H1 (cell line): ENCODE results near the gene TEDDM1. TPM values are rescaled to one million over a fixed set of nuclear protein-coding genes. Genes with fewer than 3 reads are reported as not detected.
A peak's percentile ranks its signal among the peaks of the same experiment; 100 is the strongest.

Experiments
- CTCF ChIA-PET: fragments of 300-600 bp; sonication (Branson Sonifier 250); formaldehyde crosslinking; loops from one replicate; lab custom pipeline; 2021; ENCODE audit not compliant: partially characterized antibody; lab: Charles Lee
- POLR2A ChIA-PET: fragments of 300-600 bp; sonication (Branson Sonifier 250); formaldehyde crosslinking; loops from one replicate; lab custom pipeline; 2021; ENCODE audit warnings: inconsistent platforms; ENCODE audit not compliant: partially characterized antibody; lab: Charles Lee
- DNase-seq, 2 experiments: peaks; one replicate each; pipeline versions ENCODE4 v3.0.0 to v3.0.0-alpha.2; 2010 to 2022; ENCODE audit warnings: low spot score in 2 of 2, low read depth in 1 of 2, mixed read lengths in 1 of 2
- FAIRE-seq: peaks from 2 replicates; lab custom pipeline; 2011; peaks lifted over from hg19 to GRCh38; lab: Jason Lieb, UNC
- H2AFZ ChIP-seq: 2 replicates; pipeline ENCODE4 v1.8.1; 2012; ENCODE audit warnings: low read length, inconsistent platforms
- H2AK5ac ChIP-seq: 2 replicates; pipeline ENCODE4 v1.6.1; 2013; ENCODE audit warnings: low read depth, low read length
- H2BK120ac ChIP-seq: replicated peaks from 2 replicates; pipeline ENCODE3; 2013; ENCODE audit warnings: low read depth, low read length, inconsistent platforms
- H2BK12ac ChIP-seq: 2 replicates; pipeline ENCODE4 v1.6.1; 2013; ENCODE audit warnings: low read depth, low read length
- H2BK15ac ChIP-seq: 2 replicates; pipeline ENCODE4 v1.6.1; 2013; ENCODE audit warnings: low read length
- H2BK20ac ChIP-seq: 2 replicates; pipeline ENCODE4 v1.6.1; 2013; ENCODE audit warnings: low read length
- H2BK5ac ChIP-seq: 2 replicates; pipeline ENCODE4 v1.6.1; 2013; ENCODE audit warnings: low read depth, low read length
- H3K14ac ChIP-seq: 2 replicates; pipeline ENCODE4 v1.6.1; 2013; ENCODE audit warnings: inconsistent platforms; ENCODE audit not compliant: insufficient read length
- H3K18ac ChIP-seq: 2 replicates; pipeline ENCODE4 v1.6.1; 2013; ENCODE audit warnings: low read length; ENCODE audit errors: extremely low read depth
- H3K23ac ChIP-seq: 2 replicates; pipeline ENCODE4 v1.6.1; 2013; ENCODE audit warnings: inconsistent platforms; ENCODE audit not compliant: insufficient read length
- H3K23me2 ChIP-seq: 2 replicates; pipeline ENCODE4 v1.6.1; 2013; ENCODE audit warnings: low read depth, low read length
- H3K27ac ChIP-seq: 2 replicates; pipeline ENCODE4 v1.6.1; 2011; ENCODE audit warnings: low read depth, low read length, inconsistent platforms
- H3K27me3 ChIP-seq, 4 experiments: replicated peaks in 1 of 4; 1 replicate in 1 of 4; 2 replicates in 3 of 4; pipeline versions ENCODE4 v1.6.1 to v1.8.1; 2011 to 2013; ENCODE audit warnings: low read length in 3 of 4, mild to moderate bottlenecking in 3 of 4, inconsistent platforms in 2 of 4, mixed read lengths in 2 of 4, moderate library complexity in 1 of 4; ENCODE audit not compliant: control insufficient read depth in 3 of 4, insufficient read depth in 3 of 4; ENCODE audit errors: extremely low read depth in 1 of 4
- H3K36me3 ChIP-seq, 4 experiments: 2 replicates each; pipeline versions ENCODE4 v1.6.1 to v1.8.1; 2011 to 2013; ENCODE audit warnings: mild to moderate bottlenecking in 4 of 4, low read length in 3 of 4, moderate library complexity in 2 of 4, control low read depth in 1 of 4, inconsistent platforms in 1 of 4; ENCODE audit not compliant: insufficient read depth in 4 of 4, control insufficient read depth in 2 of 4
- H3K4ac ChIP-seq: replicated peaks from 2 replicates; pipeline ENCODE3; 2013; ENCODE audit warnings: low read length, low read depth, mixed read lengths, inconsistent platforms; ENCODE audit not compliant: insufficient read length
- H3K4me1 ChIP-seq, 4 experiments: replicated peaks in 1 of 4; 1 replicate in 1 of 4; 2 replicates in 3 of 4; pipeline versions ENCODE4 v1.6.1 to v1.8.1; 2011 to 2013; ENCODE audit warnings: low read length in 3 of 4, inconsistent platforms in 2 of 4, mixed read lengths in 1 of 4; ENCODE audit not compliant: insufficient read depth in 4 of 4, control insufficient read depth in 3 of 4
- H3K4me2 ChIP-seq, 2 experiments: 2 replicates each; pipeline versions ENCODE4 v1.6.1 to v1.8.1; 2011 to 2013; ENCODE audit warnings: low read depth in 2 of 2, low read length in 2 of 2, control low read depth in 1 of 2, inconsistent platforms in 1 of 2, mild to moderate bottlenecking in 1 of 2; ENCODE audit not compliant: insufficient read depth in 1 of 2
- H3K4me3 ChIP-seq, 4 experiments: fragments of 200-600, 300-600 bp in 1 of 4; sonication (generic), shearing (Covaris generic), sonication (Bioruptor Twin) in 1 of 4; 2 replicates each; pipeline versions ENCODE4 v1.5.1 to v1.8.1; 2011 to 2016; ENCODE audit warnings: low read length in 4 of 4, low read depth in 3 of 4, control low read depth in 2 of 4, inconsistent platforms in 2 of 4, mild to moderate bottlenecking in 2 of 4, mixed read lengths in 1 of 4, moderate library complexity in 1 of 4; ENCODE audit not compliant: insufficient read depth in 2 of 4; ENCODE audit errors: extremely low read depth in 1 of 4
- H3K56ac ChIP-seq: replicated peaks from 2 replicates; pipeline ENCODE3; 2013; ENCODE audit warnings: low read depth, mild to moderate bottlenecking, mixed read lengths, low read length, inconsistent platforms; ENCODE audit not compliant: insufficient read length
- H3K79me1 ChIP-seq: 2 replicates; pipeline ENCODE4 v1.6.1; 2013; ENCODE audit warnings: low read depth, low read length, control low read depth
- H3K79me2 ChIP-seq, 2 experiments: 2 replicates each; pipeline versions ENCODE4 v1.6.1 to v1.8.1; 2012 to 2013; ENCODE audit warnings: low read length in 2 of 2, mild to moderate bottlenecking in 2 of 2, inconsistent platforms in 1 of 2; ENCODE audit not compliant: insufficient read depth in 2 of 2, control insufficient read depth in 1 of 2
- H3K9ac ChIP-seq, 4 experiments: replicated peaks in 1 of 4; 1 replicate in 1 of 4; 2 replicates in 3 of 4; pipeline versions ENCODE4 v1.6.1 to v1.8.1; 2011 to 2013; ENCODE audit warnings: low read depth in 3 of 4, low read length in 3 of 4, control low read depth in 2 of 4, mild to moderate bottlenecking in 2 of 4, moderate library complexity in 2 of 4, inconsistent platforms in 1 of 4; ENCODE audit errors: extremely low read depth in 1 of 4
- H3K9me3 ChIP-seq, 2 experiments: 2 replicates each; pipeline versions ENCODE4 v1.6.1 to v1.8.1; 2012 to 2013; ENCODE audit warnings: mild to moderate bottlenecking in 2 of 2, moderate library complexity in 2 of 2, control low read depth in 1 of 2, inconsistent platforms in 1 of 2, low read depth in 1 of 2, low read length in 1 of 2, mixed read lengths in 1 of 2; ENCODE audit not compliant: insufficient read depth in 2 of 2
- H4K20me1 ChIP-seq, 2 experiments: replicated peaks in 1 of 2; 2 replicates each; pipeline versions ENCODE3 to v1.8.1; 2011 to 2013; ENCODE audit warnings: inconsistent platforms in 2 of 2, low read length in 2 of 2, mild to moderate bottlenecking in 1 of 2; ENCODE audit not compliant: insufficient read depth in 2 of 2, control insufficient read depth in 1 of 2
- H4K5ac ChIP-seq: 2 replicates; pipeline ENCODE4 v1.6.1; 2013; ENCODE audit warnings: low read length, low read depth, mixed read lengths, inconsistent platforms; ENCODE audit not compliant: insufficient read length
- H4K8ac ChIP-seq: 2 replicates; pipeline ENCODE4 v1.8.0; 2013; ENCODE audit warnings: mild to moderate bottlenecking, moderate library complexity, low read length, inconsistent platforms; ENCODE audit not compliant: insufficient read depth; ENCODE audit errors: extremely low read depth
- H4K91ac ChIP-seq: replicated peaks from 2 replicates; pipeline ENCODE3; 2013; ENCODE audit warnings: low read length, mixed read lengths, inconsistent platforms; ENCODE audit not compliant: insufficient read length
- CHD1 ChIP-seq: IDR thresholded peaks from 2 replicates; pipeline ENCODE4 v1.6.1; 2012; ENCODE audit warnings: low read depth, low read length, improper control_type of control experiment
- HDAC2 ChIP-seq, 2 experiments: fragments of 300-600 bp in 1 of 2; sonication (generic) in 1 of 2; IDR thresholded peaks; 2 replicates each; pipeline ENCODE4 v1.6.1; 2011 to 2012; ENCODE audit warnings: low read depth in 2 of 2, low read length in 2 of 2, mild to moderate bottlenecking in 2 of 2, moderate library complexity in 2 of 2, borderline replicate concordance in 1 of 2, inconsistent platforms in 1 of 2
- whole genome bisulfite sequencing, 2 experiments: shearing (Covaris generic) in 1 of 2; methylation state at CpG; one replicate each; pipeline versions ENCODE4 v1.1.6 to v1.1.7; 2013 to 2015; ENCODE audit warnings: low lambda C conversion rate in 2 of 2, mixed read lengths in 2 of 2, inconsistent platforms in 1 of 2, low coverage in 1 of 2, missing lambda C conversion rate in 1 of 2; ENCODE audit not compliant: insufficient replicate concordance in 2 of 2, insufficient coverage in 1 of 2, insufficient read length in 1 of 2; ENCODE audit errors: extremely low coverage in 1 of 2, missing lambda C conversion rate in 1 of 2; 5-methylcytosine and 5-hydroxymethylcytosine counted together
- polyA plus RNA-seq, 7 experiments: library from polyadenylated mRNA; depleted of rRNA in 3 of 7; stranded (reverse) in 5 of 7; unstranded in 2 of 7; fragments of >200 nt in 5 of 7; fragments of 200-250 nt in 2 of 7; gene quantifications; 1 replicate in 5 of 7; 2 replicates in 1 of 7; 4 replicates in 1 of 7; pipeline versions ENCODE4 v1.2.1 to v1.2.3, GENCODE V29; 2011 to 2013; ENCODE audit warnings: missing spikeins in 2 of 7, mixed read lengths in 2 of 7
- total RNA-seq: library from RNA; stranded (reverse); fragmentation: NEBNext Ultra II Directional; extraction: Animal tissue kit (Norgen Biotek cat#: 25700); gene quantifications from 2 replicates; pipeline ENCODE4 v1.2.1, GENCODE V29; 2021
- TF ChIP-seq, protein P1 (sequence below): IDR thresholded peaks from 2 replicates; pipeline ENCODE4 v1.6.1; 2012; ENCODE audit warnings: inconsistent platforms
- TF ChIP-seq, protein P2 (sequence below): IDR thresholded peaks from 2 replicates; pipeline ENCODE4 v1.6.1; 2011; ENCODE audit warnings: low read depth, mild to moderate bottlenecking, low read length; ENCODE audit not compliant: insufficient read depth

Gene TEDDM1
- total and polyA plus RNA-seq, 2 of the 8 experiments (the other 6 are each of a cell fraction or from before 2014, with no cell fraction given): not detected

DNA sequence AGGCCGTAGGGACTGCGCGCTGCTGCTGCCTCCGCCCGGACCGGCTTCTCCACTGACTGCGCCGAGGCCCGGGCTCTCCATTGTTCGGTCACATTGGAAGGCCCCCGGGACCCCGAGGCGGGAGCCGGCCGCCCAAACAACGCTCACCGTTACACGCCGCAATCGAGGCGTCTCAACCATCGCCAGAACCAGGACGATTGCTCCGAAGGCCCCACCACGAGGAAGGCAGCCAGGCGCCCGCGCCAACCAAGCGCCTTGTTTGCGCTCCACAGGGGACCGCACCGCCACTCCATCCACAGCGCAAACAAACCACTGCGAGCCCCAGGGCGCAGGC lies 9.5 kb downstream of the TEDDM1 start:
- H3K36me3 ChIP-seq: peaks cover 25 to 46% (median 27%) of the 10 kb centered on the region in 4 experiments
- H3K23me2 ChIP-seq: peaks cover 8% of the 10 kb centered on the region
- peak overlapping the region; percentile 68 to 99 (median 96) for H3K4me3 ChIP-seq
- no peak overlapping the region for H2BK120ac ChIP-seq
- H4K8ac ChIP-seq: peak overlapping the region; percentile 96
- no peak overlapping the region for H3K14ac ChIP-seq
- DNase-seq (no peak), FAIRE-seq (no peak)
- peaks cover 27 to 37% of the 10 kb centered on the region in 2 experiments for H4K20me1 ChIP-seq
- H3K23ac ChIP-seq: no peak overlapping the region
- no peak overlapping the region for H2BK20ac ChIP-seq
- POLR2A ChIA-PET: interaction anchor here (0.9 to 3.3 kb wide), 9 partner anchors 12 to 97 kb away, joined by 4 to 69 read pairs (median 7); no protein-coding TSS in a partner anchor
- H2BK15ac ChIP-seq: no peak overlapping the region
- CTCF ChIA-PET: interaction anchor here (1.8 kb wide), 1 partner anchor 248 kb away, joined by 7 read pairs; no protein-coding TSS in a partner anchor
- peak overlapping the region; percentile 79 for H2BK5ac ChIP-seq
- H3K56ac ChIP-seq: peak overlapping the region; percentile 63
- 0% methylated on average over 26 of the region's 35 CpGs; no CpG with 5 or more reads in 1 of the 2 experiments for WGBS, 2 experiments
- H3K79me1 ChIP-seq: peaks cover 10% of the 10 kb centered on the region
- H4K91ac ChIP-seq: peak overlapping the region; percentile 23
- no peaks in the 10 kb centered on the region for H3K9me3 ChIP-seq
- peaks cover 4 to 12% (median 8%) of the 10 kb centered on the region in 4 experiments; a peak in 5 of 7 replicates for H3K4me1 ChIP-seq
- peak overlapping the region; percentile 67 to 95 for H3K4me2 ChIP-seq
- H3K27me3 ChIP-seq: no peaks in the 10 kb centered on the region; a peak in 1 of 7 replicates
- no peak overlapping the region for H2BK12ac ChIP-seq
- TF ChIP-seq HDAC2 (IDR thresholded peaks at IDR 0.05; ENCODE audit: borderline replicate concordance in 1 of 2, low read depth in 2 of 2, low read length in 2 of 2) (no peak), CHD1 (no peak)
- TF ChIP-seq, protein P1, sequence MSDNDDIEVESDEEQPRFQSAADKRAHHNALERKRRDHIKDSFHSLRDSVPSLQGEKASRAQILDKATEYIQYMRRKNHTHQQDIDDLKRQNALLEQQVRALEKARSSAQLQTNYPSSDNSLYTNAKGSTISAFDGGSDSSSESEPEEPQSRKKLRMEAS: peak; percentile 25; the same call in 1 of the 2 replicates
- TF ChIP-seq, protein P2, sequence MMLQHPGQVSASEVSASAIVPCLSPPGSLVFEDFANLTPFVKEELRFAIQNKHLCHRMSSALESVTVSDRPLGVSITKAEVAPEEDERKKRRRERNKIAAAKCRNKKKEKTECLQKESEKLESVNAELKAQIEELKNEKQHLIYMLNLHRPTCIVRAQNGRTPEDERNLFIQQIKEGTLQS: no peak
- peak overlapping the region; percentile 97 for H3K27ac ChIP-seq
- peaks cover 33 to 65% of the 10 kb centered on the region in 2 experiments for H3K79me2 ChIP-seq
- no peak overlapping the region for H2AFZ ChIP-seq
- H2AK5ac ChIP-seq: no peak overlapping the region
- H4K5ac ChIP-seq: peak overlapping the region; percentile 88
- H3K4ac ChIP-seq: peak overlapping the region; percentile 53
- peak overlapping the region; percentile 85; the same call in 1 of the 2 replicates for H3K18ac ChIP-seq
- H3K9ac ChIP-seq: peak overlapping the region; percentile 86 to 98 (median 92)
